Amygdala (tissue), 56 donors: ENCODE results near the gene ADAMTS8.

ENCODE experiments used
- DNase-seq, 56 donors: peaks; one replicate each; lab custom pipeline; 2025; lab: John Stamatoyannopoulos, UW

Gene ADAMTS8

DNA sequence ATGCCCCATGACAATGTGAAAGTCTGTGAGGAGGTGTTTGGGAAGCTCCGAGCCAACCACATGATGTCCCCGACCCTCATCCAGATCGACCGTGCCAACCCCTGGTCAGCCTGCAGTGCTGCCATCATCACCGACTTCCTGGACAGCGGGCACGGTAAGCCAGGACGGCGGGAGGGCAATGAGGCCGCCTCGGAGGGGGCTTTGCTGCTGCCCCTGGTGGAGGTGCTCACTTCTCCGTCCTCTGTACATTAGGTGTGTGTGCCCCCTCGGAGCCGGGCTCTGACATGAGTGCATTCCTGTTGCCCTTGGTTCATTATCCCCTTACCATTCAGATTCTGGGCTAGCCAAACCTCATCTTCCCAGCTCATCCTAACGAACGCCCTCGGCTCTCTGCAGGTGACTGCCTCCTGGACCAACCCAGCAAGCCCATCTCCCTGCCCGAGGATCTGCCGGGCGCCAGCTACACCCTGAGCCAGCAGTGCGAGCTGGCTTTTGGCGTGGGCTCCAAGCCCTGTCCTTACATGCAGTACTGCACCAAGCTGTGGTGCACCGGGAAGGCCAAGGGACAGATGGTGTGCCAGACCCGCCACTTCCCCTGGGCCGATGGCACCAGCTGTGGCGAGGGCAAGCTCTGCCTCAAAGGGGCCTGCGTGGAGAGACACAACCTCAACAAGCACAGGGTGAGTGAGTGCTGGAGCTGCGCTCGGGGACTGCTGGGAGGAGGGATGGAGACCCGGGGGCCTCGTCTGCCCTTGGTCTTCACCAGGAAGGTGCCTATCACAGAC is 33.9 kb upstream of the ADAMTS8 start:
- DNase-seq: no peak

DNA sequence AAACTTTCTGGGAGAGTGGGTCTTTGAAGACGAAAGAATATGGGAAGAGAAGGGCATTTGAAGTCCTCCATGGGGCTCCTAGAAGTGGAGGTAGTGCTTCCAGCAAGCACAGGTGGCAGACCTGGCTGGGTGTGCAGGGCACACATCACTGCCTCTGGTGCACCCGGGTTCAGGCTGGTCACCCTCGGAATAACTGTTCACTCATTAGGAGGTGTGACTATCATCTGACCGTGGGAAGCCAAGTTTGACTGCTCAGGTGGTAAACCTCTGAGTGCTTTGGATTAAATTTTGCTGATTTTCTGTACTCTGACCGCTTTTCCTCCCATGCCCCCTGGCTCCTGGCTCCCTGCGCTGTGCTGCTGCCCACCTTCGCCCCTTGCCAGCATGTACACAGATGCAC is 31.1 kb upstream of the ADAMTS8 start:
- no peak for DNase-seq

DNA sequence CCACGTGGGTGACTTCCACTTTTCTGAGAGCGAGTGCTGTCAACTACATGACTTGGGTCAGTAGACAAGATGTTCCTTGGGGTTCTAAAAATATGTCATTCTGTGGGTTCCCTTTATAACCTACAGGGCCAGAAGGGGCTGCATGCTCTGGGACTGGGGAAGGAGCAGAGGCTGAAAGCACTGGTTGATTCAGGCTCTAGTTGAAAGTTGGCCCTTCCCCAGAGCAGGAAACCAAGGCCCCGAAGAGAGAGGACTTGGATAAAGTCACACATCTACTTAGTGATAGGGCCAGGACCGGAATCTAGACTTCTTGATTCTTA is 30.0 kb upstream of the ADAMTS8 start:
- DNase-seq: peak in 7 of 56 donors; percentile 4 to 67 (median 32)

DNA sequence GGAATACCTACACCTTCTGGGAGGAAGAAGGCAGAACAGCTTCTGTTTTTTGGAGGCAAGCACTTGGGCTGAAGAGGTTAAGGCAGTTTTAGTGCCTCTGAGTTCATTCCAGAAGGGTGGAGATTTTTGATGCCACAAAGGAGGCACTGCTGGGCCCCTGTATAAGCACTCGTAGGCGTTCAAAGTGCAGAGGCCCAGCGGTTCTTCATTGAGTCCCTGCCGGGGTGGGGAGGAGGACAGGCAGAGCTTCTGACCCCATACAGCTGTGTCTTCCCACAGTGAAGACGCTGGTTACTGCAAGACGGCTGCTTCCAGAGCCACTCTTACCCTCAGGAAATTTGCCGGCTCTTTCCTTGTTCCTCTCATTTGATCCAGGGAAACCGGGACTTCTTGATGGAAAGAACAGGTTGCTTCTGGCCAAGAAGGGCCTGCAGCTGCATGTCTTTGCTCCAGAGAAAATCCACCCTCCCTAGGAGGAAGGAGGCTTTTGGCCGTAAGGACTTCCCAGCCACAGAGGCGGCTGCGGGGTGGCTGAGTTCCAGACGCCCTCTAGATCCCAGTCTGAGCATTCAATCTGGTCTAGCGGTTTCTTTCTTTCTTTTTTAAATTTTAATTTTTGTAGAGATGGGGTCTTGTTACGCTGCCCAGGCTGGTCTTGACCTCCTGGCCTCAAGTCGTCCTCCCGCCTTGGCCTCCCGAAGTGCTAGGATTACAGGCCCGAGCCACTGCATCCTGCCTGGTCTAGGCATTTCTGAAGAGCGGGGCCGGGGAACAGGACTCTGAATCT is 29.4 kb upstream of the ADAMTS8 start:
- no peak for DNase-seq

DNA sequence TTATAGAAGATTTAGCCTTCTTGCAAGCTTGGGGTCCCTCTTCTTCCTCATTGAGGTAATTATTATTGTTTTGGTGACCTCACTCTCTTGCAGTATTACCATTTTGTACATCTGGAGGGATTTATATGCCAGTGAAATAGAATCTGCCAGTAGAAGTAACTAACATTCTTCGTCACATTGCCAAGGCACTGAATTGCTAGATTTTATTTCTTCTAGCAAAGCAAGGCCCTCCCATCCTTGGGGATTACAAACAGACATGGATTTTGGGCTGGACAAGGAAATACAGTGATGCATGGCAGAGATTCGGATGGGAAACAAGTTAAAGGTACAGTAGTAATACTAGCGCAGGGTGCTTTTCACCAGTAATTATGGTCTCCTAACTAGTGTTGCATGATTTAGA is 27.9 kb upstream of the ADAMTS8 start:
- no peak for DNase-seq

DNA sequence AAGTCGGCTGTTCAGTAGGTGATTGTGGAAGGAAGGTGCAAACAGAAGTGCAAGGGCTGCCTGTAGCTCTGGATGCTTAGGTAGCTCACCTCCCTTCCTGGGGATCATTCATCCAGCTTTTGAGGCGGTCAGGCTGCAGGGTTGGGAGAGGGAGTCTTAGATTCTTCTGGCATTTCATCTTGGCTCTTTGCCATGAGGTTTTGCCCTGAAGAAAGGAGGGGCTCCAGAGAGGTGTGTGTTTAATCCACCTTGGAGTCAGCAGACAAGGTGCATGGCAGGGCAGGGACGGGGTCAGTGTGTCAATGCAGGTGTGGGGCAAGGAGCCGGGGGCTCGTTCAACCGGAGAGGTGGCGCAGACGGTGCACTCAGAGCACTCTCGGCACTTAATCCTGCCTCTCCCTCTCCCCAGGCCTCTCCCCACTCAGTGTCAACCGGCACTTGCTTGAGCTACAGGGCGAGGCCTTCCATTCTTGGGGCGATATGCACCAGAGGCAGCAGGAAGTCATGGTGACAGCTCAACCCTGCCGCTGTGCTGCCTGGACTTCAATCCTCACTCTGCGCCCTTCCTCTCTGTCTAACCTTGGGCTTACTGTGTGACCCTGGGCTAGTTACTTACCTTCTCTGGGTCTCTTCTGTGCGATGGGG is 27.2 kb upstream of the ADAMTS8 start:
- no peak for DNase-seq

DNA sequence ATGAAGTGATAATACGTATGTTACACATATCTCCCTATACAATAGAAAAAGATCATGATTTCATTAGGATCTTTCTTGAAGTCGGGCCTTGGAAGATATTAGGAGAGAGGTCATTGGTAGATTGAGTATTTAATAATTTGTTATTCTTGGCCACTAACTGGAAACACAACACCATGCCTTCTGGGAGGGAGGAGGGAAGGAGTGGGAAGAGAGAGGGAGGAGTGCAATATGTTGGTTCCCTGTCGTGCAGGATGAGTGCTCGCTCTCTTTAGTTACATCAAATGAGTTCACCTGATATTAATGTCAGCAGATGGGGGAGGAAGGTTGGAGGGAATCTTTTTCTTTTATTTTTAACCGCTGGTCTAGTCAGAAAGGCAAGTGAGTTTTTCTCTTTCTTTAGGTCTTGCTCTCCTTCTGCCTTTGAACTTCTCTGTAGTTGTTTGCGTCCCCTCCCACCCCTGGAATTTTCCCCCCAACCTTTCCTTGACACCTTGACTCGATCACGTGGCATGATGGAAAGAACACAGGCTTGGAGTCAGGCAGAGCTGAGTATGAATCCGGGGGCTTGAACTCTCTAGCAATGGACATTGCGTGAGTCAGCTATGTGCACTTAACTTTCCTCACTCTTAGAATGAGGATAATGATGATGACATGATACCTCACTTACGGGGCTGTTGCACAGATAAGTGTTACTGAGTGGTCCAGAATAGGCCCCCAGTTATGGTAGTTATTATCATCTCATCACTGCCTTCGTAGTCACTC is 26.3 kb upstream of the ADAMTS8 start:
- DNase-seq: no peak

DNA sequence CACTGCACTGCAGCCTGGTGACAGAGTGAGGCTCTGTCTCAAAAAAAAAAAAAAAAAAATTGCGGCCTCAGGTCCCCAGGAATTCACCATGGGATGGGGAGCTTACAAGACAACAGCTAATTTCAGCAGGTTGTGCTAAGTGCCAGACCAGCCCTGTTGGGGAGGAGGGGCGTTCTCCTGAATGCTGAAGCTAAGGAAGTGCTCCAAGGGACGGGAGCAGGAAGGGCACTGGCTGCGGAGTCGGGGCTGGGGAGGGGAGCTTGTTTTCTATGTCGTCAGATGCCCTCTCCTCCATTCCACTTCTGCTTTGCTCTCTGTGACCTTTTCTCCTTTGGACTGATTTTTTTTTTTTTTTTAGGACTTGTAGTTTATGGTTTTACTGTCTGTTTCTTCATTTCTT is 24.5 kb upstream of the ADAMTS8 start:
- DNase-seq: no peak

DNA sequence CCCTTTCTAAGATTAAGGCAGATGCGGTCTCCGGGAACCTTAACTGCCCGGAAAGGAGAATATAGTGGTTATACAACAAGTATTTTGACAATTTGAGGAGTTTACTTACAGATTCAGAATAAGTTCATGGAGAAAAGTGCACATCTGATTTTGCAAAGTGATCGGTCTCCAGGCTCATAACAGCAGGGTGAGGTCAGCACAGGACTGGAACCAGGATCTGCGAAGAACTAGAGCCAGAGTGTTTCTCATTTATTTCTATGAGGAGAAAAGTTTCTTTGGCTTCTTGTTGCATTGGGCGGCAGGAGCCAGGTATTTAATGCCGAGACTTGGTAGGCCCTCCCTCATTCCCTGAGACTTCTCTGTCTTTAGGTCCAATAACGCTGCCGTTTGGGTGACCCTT is 23.8 kb upstream of the ADAMTS8 start:
- no peak for DNase-seq

DNA sequence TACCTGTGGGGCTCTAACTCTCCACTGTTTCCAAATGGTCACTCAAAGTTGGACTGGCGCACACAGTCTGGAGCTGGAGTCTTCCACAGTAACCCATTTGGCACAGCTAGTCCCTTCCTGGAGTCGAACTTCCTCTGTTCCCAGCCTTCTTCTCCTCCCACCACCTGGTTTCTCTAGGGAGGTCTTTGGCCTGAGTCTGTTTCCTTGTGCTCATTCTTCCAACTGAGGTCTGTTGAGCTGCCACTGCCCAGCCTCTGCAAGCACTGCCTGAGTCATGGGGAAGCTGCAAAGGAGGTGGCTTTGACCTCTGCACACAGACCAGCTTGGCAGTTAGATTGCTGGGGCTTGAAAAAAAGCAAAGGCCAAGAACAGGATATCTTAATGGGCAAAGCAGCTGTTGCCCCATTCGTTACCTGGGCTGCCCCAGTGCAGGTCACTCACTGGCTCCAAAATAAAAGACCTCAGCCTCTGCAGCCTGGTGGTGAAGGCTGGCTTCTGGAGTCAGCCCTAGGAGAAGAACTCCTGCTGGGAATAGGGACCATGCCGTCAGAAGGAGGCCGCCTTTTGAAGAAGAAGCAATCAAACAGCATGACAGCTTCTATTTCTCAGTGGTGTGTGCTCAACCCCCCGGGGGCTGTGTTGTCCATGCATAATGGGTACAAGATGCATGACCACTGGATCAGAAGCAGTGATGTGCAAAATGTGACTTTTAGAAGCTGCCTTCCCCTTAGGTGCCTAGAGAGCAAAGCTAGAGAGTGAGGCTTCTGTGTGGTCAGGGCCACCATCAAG is 23.0 kb upstream of the ADAMTS8 start:
- no peak for DNase-seq

DNA sequence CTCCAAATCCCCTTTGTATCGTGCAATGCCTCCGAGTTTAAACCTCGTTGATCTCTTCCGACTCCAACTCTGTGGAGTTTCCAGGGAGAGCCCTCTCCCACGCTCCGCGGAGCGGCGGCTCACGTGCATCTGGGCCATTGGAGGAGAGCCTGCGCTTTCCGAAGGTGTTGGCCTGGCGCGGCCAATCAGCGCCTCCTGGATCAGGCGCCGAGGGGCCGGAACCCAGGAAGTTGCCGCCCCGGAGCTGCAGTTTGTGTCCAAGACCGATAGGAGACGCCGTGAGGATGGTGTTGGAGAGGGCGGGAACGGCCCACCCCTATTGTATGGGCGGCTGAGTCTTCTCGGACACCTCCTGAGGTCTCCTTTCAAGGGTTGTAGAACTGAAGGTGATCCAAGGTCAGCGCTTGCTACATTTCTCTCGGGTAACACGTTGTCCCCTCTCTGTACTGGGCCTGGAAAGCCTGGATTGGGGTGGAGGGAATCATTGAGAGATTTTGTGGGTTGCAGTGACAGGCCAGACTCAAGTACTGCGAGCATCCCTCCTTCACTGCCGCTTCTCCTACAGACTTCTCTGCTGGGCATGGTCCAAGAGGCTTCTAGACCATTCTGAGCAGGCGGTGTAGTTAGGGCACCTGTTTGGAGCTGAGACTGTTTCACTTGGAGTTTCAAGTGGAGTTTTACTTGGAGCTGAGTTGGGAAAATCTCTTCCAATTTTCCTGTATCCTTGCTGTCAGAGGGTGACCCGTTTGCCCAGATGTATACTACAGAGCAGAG is 21.8 kb upstream of the ADAMTS8 start:
- DNase-seq: peak in 8 of 56 donors; percentile 9 to 32 (median 16)

DNA sequence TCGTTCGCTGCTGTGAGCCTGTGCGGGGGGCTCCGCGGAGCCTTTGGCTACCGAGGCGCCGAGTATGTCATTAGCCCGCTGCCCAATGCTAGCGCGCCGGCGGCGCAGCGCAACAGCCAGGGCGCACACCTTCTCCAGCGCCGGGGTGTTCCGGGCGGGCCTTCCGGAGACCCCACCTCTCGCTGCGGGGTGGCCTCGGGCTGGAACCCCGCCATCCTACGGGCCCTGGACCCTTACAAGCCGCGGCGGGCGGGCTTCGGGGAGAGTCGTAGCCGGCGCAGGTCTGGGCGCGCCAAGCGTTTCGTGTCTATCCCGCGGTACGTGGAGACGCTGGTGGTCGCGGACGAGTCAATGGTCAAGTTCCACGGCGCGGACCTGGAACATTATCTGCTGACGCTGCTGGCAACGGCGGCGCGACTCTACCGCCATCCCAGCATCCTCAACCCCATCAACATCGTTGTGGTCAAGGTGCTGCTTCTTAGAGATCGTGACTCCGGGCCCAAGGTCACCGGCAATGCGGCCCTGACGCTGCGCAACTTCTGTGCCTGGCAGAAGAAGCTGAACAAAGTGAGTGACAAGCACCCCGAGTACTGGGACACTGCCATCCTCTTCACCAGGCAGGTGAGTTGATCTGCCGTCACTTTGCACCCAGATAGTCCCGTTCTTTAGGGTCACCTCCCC is 21.0 kb upstream of the ADAMTS8 start:
- DNase-seq: no peak

DNA sequence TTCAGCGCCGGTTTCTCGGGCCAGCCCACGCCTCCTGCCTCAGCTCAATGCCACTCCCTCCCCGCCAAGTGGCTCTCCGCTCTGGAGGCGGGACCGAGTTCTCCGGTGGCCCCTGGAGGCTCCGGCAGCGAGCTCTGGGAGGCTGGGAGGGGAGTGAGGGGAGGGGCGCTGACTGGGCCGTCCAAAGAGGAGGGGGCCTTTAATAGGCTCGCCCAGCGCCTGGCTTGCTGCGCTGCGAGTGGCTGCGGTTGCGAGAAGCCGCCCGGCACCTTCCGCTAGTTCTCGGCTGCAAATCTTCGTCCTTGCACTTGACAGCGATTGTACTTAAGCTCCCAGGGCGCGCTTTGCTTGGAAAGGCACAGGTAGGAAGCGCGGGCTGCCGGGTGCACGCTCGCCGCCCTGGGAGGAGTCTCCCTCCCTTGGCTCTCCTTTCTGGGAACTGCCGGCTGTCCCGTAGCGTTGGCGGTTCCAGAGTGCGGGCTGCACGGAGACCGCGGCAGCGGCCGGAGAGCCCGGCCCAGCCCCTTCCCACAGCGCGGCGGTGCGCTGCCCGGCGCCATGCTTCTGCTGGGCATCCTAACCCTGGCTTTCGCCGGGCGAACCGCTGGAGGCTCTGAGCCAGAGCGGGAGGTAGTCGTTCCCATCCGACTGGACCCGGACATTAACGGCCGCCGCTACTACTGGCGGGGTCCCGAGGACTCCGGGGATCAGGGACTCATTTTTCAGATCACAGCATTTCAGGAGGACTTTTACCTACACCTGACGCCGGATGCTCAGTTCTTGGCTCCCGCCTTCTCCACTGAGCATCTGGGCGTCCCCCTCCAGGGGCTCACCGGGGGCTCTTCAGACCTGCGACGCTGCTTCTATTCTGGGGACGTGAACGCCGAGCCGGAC is 20.3 kb upstream of the ADAMTS8 start, which contains the start of gene ADAMTS15:
ADAMTS15 (plus strand) TSS at position 230 of the 894 bp plus-strand sequence; CDS start at position 559, 329 bp downstream.
- peak in 14 of 56 donors; percentile 11 to 41 (median 28) for DNase-seq

DNA sequence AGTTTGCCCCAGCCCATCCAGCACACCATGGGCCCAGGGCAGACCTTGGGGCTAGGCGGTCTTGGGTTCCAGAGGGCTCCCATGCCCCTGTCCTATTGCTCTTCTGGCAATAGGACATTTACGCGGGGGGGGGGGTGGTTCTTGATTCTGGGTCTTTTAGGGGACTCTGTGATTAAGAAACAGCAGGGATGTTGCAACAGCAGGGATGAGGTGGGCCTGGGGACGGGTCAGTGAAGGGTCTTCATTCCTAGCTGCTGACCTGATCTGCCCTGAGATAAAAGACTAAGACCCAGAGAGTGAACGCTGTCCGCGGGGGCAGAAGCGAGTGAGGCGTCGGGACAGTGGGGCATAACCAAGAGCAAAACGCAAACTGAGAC is 19.6 kb upstream of the ADAMTS8 start:
- DNase-seq: no peak

DNA sequence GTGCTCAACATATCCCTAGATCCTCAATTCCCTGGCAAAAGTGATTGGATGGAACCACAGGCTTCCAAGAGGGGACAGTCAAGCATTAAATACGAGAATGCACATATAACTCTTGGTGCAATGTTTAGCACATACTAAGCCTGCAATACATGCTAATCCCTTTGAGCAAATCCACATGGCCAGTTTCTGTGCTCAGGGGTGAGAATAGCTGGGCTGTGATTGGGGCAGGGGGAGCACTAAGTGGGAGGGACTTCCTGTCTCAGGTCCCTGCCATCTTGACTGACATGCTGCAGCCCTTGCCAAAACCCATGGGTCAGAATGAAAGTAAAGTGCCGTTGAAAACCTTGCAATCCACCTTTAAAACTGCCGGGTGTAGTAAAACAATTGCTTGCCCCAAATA is 17.4 kb upstream of the ADAMTS8 start:
- DNase-seq: no peak

DNA sequence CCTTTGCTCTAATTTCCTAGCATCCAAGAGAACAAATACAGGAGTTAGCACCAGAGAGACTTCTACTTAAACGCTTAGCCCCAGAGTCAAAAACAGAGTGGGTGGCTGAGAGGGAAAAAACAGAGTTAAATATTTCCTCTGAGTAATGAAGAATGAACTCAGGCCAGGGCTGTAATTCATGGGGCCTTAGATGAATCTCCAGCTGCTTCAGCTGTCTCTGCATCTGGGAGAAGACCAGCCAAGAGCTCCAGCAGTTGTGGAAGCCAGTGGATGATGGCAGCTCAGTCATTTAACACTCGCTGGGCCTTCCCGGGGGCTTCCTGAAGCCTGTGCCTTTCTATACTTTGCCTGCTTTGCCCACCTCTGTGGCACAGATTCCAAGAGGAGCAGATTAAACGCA is 14.3 kb upstream of the ADAMTS8 start:
- DNase-seq: no peak

DNA sequence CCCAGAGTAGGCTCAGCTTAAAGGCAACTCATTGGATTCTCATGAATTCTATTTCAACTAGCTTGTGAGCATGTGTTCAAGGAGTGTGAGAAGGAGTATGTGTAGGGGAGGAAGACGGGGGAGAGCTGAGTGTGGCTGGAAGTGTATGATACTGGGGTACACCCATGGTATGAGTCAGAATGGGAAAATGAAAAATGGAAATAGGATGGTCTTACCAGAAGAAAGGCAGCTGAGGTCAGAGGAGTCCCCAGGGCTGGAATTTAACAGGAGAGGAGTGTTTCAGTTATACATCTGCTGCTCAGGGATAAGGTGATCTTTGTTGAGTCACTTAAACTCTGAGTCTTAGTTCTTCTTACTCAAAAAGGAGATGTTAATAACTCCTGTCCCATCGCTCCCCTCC is 13.3 kb upstream of the ADAMTS8 start:
- no peak for DNase-seq

DNA sequence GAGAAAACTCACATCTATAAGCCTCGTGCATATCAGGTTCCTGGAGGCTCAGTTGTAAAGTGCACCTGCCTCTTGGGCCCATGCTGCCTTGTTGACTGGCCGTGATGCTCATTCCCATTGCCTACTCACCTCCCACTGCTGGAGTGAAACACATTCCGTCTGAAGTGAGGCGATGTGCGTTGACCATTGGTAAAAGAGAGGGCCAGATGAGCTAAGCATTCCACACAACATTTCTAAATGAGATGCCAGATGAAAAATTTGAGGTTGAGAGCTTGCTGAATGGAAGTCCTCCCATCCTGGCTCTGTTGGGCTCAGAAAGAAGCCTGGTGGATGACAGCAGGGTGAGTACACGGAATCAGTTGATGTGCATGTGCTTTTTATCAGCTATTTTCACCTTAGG is 11.5 kb upstream of the ADAMTS8 start:
- no peak for DNase-seq
